ENCODE measurements around the gene AGPAT3.

Gene AGPAT3

DNA sequence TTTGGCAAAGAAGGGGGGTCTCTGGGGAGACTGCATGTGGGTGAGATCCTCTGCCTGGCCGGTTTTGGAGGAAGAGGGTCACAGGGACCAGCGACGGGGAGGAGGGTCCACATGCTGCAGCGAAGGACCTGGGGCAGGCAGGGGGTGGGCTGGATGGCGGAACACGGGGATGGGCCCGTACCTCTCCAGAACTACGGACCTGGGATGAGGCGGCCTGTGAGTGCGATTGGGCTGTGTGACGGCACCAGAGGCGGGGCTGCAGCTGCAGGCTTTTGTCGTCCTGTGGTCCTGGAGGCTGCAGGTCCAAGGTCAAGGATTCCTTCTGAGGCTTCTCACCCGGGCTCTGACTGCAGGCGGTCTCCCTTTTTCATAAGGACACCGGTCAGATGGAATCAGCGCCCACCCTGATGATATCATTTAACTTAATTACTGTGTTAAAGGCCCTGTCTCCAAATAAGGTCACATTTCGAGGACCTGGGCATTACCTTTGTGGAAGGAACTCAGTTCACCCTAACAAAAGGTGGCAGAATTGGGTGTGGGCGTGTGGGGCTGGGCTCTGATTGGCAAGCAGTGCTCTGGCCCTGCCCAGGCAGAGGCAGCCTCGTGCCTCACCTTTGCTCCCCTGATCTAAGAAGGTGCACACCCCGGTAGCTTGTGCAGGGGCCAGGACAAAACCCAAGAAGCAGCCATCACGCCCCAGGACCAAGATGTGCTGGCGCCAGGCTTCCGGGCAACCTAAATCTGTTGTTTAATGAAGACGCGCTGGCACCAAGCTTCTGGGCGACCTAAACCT, 87.1 kb downstream of the AGPAT3 start:
- DNase-seq = no peak
- H3K4me1 Mint-ChIP-seq = peaks cover 53% of the 10 kb centered on the region
- H3K9me3 Mint-ChIP-seq = peaks cover 17% of the 10 kb centered on the region
- H3K27ac Mint-ChIP-seq = no peak overlapping the region
- H3K27me3 Mint-ChIP-seq (ENCODE audit: low read depth, poor library complexity) = no peaks in the 10 kb centered on the region
- TF ChIP-seq, protein P1, sequence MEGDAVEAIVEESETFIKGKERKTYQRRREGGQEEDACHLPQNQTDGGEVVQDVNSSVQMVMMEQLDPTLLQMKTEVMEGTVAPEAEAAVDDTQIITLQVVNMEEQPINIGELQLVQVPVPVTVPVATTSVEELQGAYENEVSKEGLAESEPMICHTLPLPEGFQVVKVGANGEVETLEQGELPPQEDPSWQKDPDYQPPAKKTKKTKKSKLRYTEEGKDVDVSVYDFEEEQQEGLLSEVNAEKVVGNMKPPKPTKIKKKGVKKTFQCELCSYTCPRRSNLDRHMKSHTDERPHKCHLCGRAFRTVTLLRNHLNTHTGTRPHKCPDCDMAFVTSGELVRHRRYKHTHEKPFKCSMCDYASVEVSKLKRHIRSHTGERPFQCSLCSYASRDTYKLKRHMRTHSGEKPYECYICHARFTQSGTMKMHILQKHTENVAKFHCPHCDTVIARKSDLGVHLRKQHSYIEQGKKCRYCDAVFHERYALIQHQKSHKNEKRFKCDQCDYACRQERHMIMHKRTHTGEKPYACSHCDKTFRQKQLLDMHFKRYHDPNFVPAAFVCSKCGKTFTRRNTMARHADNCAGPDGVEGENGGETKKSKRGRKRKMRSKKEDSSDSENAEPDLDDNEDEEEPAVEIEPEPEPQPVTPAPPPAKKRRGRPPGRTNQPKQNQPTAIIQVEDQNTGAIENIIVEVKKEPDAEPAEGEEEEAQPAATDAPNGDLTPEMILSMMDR (IDR thresholded peaks at IDR 0.05) = no peak
- H3K4me3 Mint-ChIP-seq = no peak overlapping the region
- H3K36me3 Mint-ChIP-seq (ENCODE audit: low read depth) = peaks cover 13% of the 10 kb centered on the region

- H3K27me3 Mint-ChIP-seq (ENCODE audit: low read depth, poor library complexity) = no peaks in the 10 kb centered on the region
- TF ChIP-seq, protein P1 (IDR thresholded peaks at IDR 0.05) = no peak
- H3K4me3 Mint-ChIP-seq = no peak overlapping the region
- no peak overlapping the region for H3K27ac Mint-ChIP-seq
- no peak for DNase-seq
- H3K4me1 Mint-ChIP-seq = peaks cover 48% of the 10 kb centered on the region
- H3K9me3 Mint-ChIP-seq = peaks cover 17% of the 10 kb centered on the region
- H3K36me3 Mint-ChIP-seq (ENCODE audit: low read depth) = peaks cover 13% of the 10 kb centered on the region
Observed at GRCh38 chr21:43953021-43953420, 88.0 kb downstream of the AGPAT3 start.

GRCh38 chr21:43954042-43954441, 89.0 kb downstream of the AGPAT3 start:
- TF ChIP-seq, protein P1 (IDR thresholded peaks at IDR 0.05) = no peak
- H3K4me1 Mint-ChIP-seq = peaks cover 45% of the 10 kb centered on the region
- no peaks in the 10 kb centered on the region for H3K27me3 Mint-ChIP-seq (ENCODE audit: low read depth, poor library complexity)
- H3K36me3 Mint-ChIP-seq (ENCODE audit: low read depth) = peaks cover 13% of the 10 kb centered on the region
- no peak overlapping the region for H3K4me3 Mint-ChIP-seq
- no peak for DNase-seq
- peaks cover 10% of the 10 kb centered on the region for H3K9me3 Mint-ChIP-seq
- H3K27ac Mint-ChIP-seq = no peak overlapping the region

- Mint-ChIP-seq H3K4me1 (peaks cover 37% of the 10 kb centered on the region), H3K4me3 (no peak overlapping the region), H3K27ac (no peak overlapping the region), H3K27me3 (ENCODE audit: low read depth, poor library complexity) (no peaks in the 10 kb centered on the region), H3K36me3 (ENCODE audit: low read depth) (peaks cover 7% of the 10 kb centered on the region), H3K9me3 (peaks cover 1% of the 10 kb centered on the region)
- no peak for DNase-seq
- TF ChIP-seq, protein P1 (IDR thresholded peaks at IDR 0.05) = no peak
Observed at GRCh38 chr21:43954896-43955295, 89.9 kb downstream of the AGPAT3 start.

DNA sequence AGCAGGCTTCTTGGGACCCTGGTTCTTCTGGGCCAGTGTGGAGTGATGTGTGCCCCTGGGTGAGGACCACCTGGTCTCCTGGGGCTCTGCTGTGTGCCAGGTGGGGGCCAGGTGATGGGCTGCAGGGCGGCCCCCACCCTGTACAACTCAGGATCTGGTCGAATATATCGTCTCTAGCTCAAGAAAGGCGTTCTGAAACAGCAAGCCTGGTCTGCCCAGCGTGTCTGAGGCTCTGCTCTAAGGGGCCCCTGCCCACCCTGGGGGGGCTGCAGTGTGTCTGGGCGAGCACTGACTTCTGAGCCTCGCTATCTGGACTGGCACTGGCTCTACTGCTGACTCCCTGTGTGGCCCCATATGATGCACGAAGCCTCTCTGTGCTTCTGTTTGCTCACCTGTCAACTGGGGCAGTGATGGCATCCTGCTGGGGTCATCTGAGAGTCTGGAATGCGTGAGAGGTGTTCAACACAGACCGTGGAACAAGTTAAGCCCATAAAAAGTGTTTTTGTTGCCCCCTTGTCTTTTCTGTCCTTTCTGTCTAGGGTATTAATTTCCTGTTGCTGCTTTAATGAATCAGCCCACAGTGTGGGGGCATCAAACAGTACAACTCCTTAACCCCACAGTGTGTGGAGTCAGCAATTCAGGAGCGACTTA, 91.1 kb downstream of the AGPAT3 start:
- Mint-ChIP-seq H3K27ac (peak overlapping the region; percentile 91), H3K36me3 (ENCODE audit: low read depth) (peaks cover 9% of the 10 kb centered on the region), H3K27me3 (ENCODE audit: low read depth, poor library complexity) (no peaks in the 10 kb centered on the region), H3K4me3 (no peak overlapping the region), H3K4me1 (peaks cover 31% of the 10 kb centered on the region), H3K9me3 (peaks cover 1% of the 10 kb centered on the region)
- no peak for DNase-seq
- TF ChIP-seq, protein P1 (IDR thresholded peaks at IDR 0.05) = no peak
